ENCODE results near the gene GHRH.

Gene GHRH

GRCh38 chr20:37257988-37258387 is 3.6 kb downstream of the GHRH start:
- H3K4me3 ChIP-seq (ENCODE audit: low read depth, low read length), result no peak overlapping the region

GRCh38 chr20:37257530-37257929 is 4.1 kb downstream of the GHRH start:
- TF ChIP-seq CTCF (IDR thresholded peaks at IDR 0.05; ENCODE audit: borderline replicate concordance, insufficient read depth, low read depth, low read length), result no peak
- H3K4me3 ChIP-seq (ENCODE audit: low read depth, low read length), result no peak overlapping the region

More at GRCh38 chr20:37257988-37258387, 3.6 kb downstream of the GHRH start:
- TF ChIP-seq CTCF (IDR thresholded peaks at IDR 0.05; ENCODE audit: borderline replicate concordance, insufficient read depth, low read depth, low read length), result no peak

GRCh38 chr20:37256286-37256685 is 5.3 kb downstream of the GHRH start:
- no peak overlapping the region for H3K4me3 ChIP-seq (ENCODE audit: low read depth, low read length)
- no peak for TF ChIP-seq CTCF (IDR thresholded peaks at IDR 0.05; ENCODE audit: borderline replicate concordance, insufficient read depth, low read depth, low read length)

- no peak overlapping the region for H3K4me3 ChIP-seq (ENCODE audit: low read depth, low read length)
- no peak for TF ChIP-seq CTCF (IDR thresholded peaks at IDR 0.05; ENCODE audit: borderline replicate concordance, insufficient read depth, low read depth, low read length)
Measured at GRCh38 chr20:37254114-37254878, 7.3 kb downstream of the GHRH start.

- H3K4me3 ChIP-seq (ENCODE audit: low read depth, low read length), result no peak overlapping the region
- no peak for TF ChIP-seq CTCF (IDR thresholded peaks at IDR 0.05; ENCODE audit: borderline replicate concordance, insufficient read depth, low read depth, low read length)
Measured at GRCh38 chr20:37253087-37253486, 8.5 kb downstream of the GHRH start.

- no peak overlapping the region for H3K4me3 ChIP-seq (ENCODE audit: low read depth, low read length)
- no peak for TF ChIP-seq CTCF (IDR thresholded peaks at IDR 0.05; ENCODE audit: borderline replicate concordance, insufficient read depth, low read depth, low read length)
Measured at GRCh38 chr20:37251825-37252477, 9.7 kb downstream of the GHRH start.

- H3K4me3 ChIP-seq (ENCODE audit: low read depth, low read length), result no peak overlapping the region
- no peak for TF ChIP-seq CTCF (IDR thresholded peaks at IDR 0.05; ENCODE audit: borderline replicate concordance, insufficient read depth, low read depth, low read length)
Measured at GRCh38 chr20:37249304-37249703, 12.3 kb downstream of the GHRH start.
